Trophoblast cell (in vitro differentiated cells and primary cell): ENCODE results near the gene STIMATE.

Experiments used
- DNase-seq, 2 donors: peaks; one replicate each; pipeline ENCODE4 v3.0.0-alpha.2; 2016
- H2AFZ ChIP-seq: 2 replicates; pipeline ENCODE4 v1.6.1; 2013; ENCODE audit warnings: low read length, moderate library complexity, mild to moderate bottlenecking; ENCODE audit not compliant: insufficient read depth, poor library complexity
- H2AK5ac ChIP-seq: 2 replicates; pipeline ENCODE4 v1.6.1; 2013; ENCODE audit warnings: mild to moderate bottlenecking, low read length
- H2BK120ac ChIP-seq: 2 replicates; pipeline ENCODE4 v1.6.1; 2013; ENCODE audit warnings: low read length, mild to moderate bottlenecking, moderate library complexity; ENCODE audit not compliant: insufficient read depth, poor library complexity
- H2BK12ac ChIP-seq: 2 replicates; pipeline ENCODE4 v1.6.1; 2013; ENCODE audit warnings: mild to moderate bottlenecking, low read length, moderate library complexity
- H2BK5ac ChIP-seq: 2 replicates; pipeline ENCODE4 v1.6.1; 2013; ENCODE audit warnings: low read length, low read depth, moderate library complexity, mild to moderate bottlenecking; ENCODE audit not compliant: poor library complexity
- H3K14ac ChIP-seq: 2 replicates; pipeline ENCODE4 v1.6.1; 2013; ENCODE audit warnings: mild to moderate bottlenecking, low read length
- H3K18ac ChIP-seq: 2 replicates; pipeline ENCODE4 v1.6.1; 2013; ENCODE audit warnings: mild to moderate bottlenecking, low read length
- H3K23ac ChIP-seq: 2 replicates; pipeline ENCODE4 v1.6.1; 2013; ENCODE audit warnings: low read length
- H3K27ac ChIP-seq: 2 replicates; pipeline ENCODE4 v1.5.1; 2013; ENCODE audit warnings: low read depth, mild to moderate bottlenecking, inconsistent platforms, low read length, moderate library complexity
- H3K27me3 ChIP-seq: 2 replicates; pipeline ENCODE4 v1.6.1; 2013; ENCODE audit warnings: inconsistent platforms, mild to moderate bottlenecking, low read length, moderate library complexity; ENCODE audit not compliant: insufficient read depth
- H3K36me3 ChIP-seq, 2 experiments: 1 replicate in 1 of 2; 2 replicates in 1 of 2; pipeline ENCODE4 v1.6.1; 2013; ENCODE audit warnings: low read length in 2 of 2, mild to moderate bottlenecking in 2 of 2, moderate library complexity in 1 of 2; ENCODE audit not compliant: insufficient read depth in 2 of 2, control insufficient read depth in 1 of 2
- H3K4ac ChIP-seq: 2 replicates; pipeline ENCODE4 v1.6.1; 2013; ENCODE audit warnings: low read depth, mild to moderate bottlenecking, low read length, moderate library complexity
- H3K4me1 ChIP-seq, 2 experiments: 1 replicate in 1 of 2; 2 replicates in 1 of 2; pipeline ENCODE4 v1.6.1; 2013; ENCODE audit warnings: low read length in 2 of 2, mild to moderate bottlenecking in 2 of 2, moderate library complexity in 1 of 2; ENCODE audit not compliant: insufficient read depth in 2 of 2, control insufficient read depth in 1 of 2
- H3K4me2 ChIP-seq: 2 replicates; pipeline ENCODE4 v1.6.1; 2013; ENCODE audit warnings: inconsistent platforms, mild to moderate bottlenecking, low read length, moderate library complexity
- H3K4me3 ChIP-seq: 2 replicates; pipeline ENCODE4 v1.5.1; 2013; ENCODE audit warnings: mild to moderate bottlenecking, low read depth, low read length, inconsistent platforms
- H3K79me1 ChIP-seq: one replicate; pipeline ENCODE4 v1.6.1; 2013; ENCODE audit warnings: low read length
- H3K79me2 ChIP-seq: 2 replicates; pipeline ENCODE4 v1.6.1; 2013; ENCODE audit warnings: low read length, mild to moderate bottlenecking; ENCODE audit not compliant: control insufficient read depth, insufficient read depth, poor library complexity
- H3K9ac ChIP-seq: 2 replicates; pipeline ENCODE4 v1.6.1; 2013; ENCODE audit warnings: mild to moderate bottlenecking, low read length
- H3K9me3 ChIP-seq: 2 replicates; pipeline ENCODE4 v1.6.1; 2013; ENCODE audit warnings: low read depth, mild to moderate bottlenecking, control low read depth, inconsistent platforms, low read length; ENCODE audit not compliant: insufficient read depth
- H4K12ac ChIP-seq: 2 replicates; pipeline ENCODE4 v1.6.1; 2013; ENCODE audit warnings: low read depth, mild to moderate bottlenecking, low read length, moderate library complexity
- H4K8ac ChIP-seq: 2 replicates; pipeline ENCODE4 v1.6.1; 2013; ENCODE audit warnings: low read depth, mild to moderate bottlenecking, low read length, moderate library complexity
- H4K91ac ChIP-seq: one replicate; pipeline ENCODE4 v1.6.1; 2013; ENCODE audit warnings: low read depth, mild to moderate bottlenecking, low read length, moderate library complexity
- WGBS: extraction: QIAGEN DNeasy Blood & Tissue Kit; methylation state at CpG from one replicate; pipeline ENCODE4 v1.1.7; 2013; ENCODE audit warnings: missing lambda C conversion rate; ENCODE audit not compliant: insufficient read length, insufficient coverage; ENCODE audit errors: extremely low coverage; 5-methylcytosine and 5-hydroxymethylcytosine counted together

Gene STIMATE

GRCh38 chr3:52865994-52866393, 31.4 kb downstream of the STIMATE start:
- no peaks in the 10 kb centered on the region for H3K4me1 ChIP-seq
- no peak overlapping the region for H3K9ac ChIP-seq
- DNase-seq = no peak
- H2BK120ac ChIP-seq = no peak overlapping the region
- H3K79me1 ChIP-seq = no peaks in the 10 kb centered on the region
- H3K4me2 ChIP-seq = no peak overlapping the region
- H3K9me3 ChIP-seq = peaks cover 9% of the 10 kb centered on the region
- no peak overlapping the region for H3K14ac ChIP-seq
- H2AFZ ChIP-seq = no peak overlapping the region
- no peaks in the 10 kb centered on the region for H3K27me3 ChIP-seq
- H3K4ac ChIP-seq = no peak overlapping the region
- no peak overlapping the region for H3K4me3 ChIP-seq
- no peaks in the 10 kb centered on the region for H3K36me3 ChIP-seq
- H2AK5ac ChIP-seq = no peak overlapping the region
- no peak overlapping the region for H3K18ac ChIP-seq
- H3K23ac ChIP-seq = no peak overlapping the region
- WGBS = no CpG with 5 or more reads among the region's 13 CpGs
- H3K79me2 ChIP-seq = no peaks in the 10 kb centered on the region
- H4K8ac ChIP-seq = no peak overlapping the region
- H2BK12ac ChIP-seq = no peak overlapping the region
- H3K27ac ChIP-seq = no peak overlapping the region
- no peak overlapping the region for H4K91ac ChIP-seq
- no peak overlapping the region for H4K12ac ChIP-seq
- no peak overlapping the region for H2BK5ac ChIP-seq

- no peak overlapping the region for H4K91ac ChIP-seq
Measured at GRCh38 chr3:52860424-52860768, 37.0 kb downstream of the STIMATE start.

GRCh38 chr3:52859686-52860423, 37.5 kb downstream of the STIMATE start:
- H3K27ac ChIP-seq = no peak overlapping the region
- no CpG with 5 or more reads among the region's 8 CpGs for WGBS

More at GRCh38 chr3:52860424-52860768, 37.0 kb downstream of the STIMATE start:
- Histone ChIP-seq H4K8ac (no peak overlapping the region), H3K27me3 (no peaks in the 10 kb centered on the region), H3K18ac (no peak overlapping the region), H3K4me1 (no peaks in the 10 kb centered on the region), H2BK5ac (no peak overlapping the region), H2AFZ (no peak overlapping the region), H3K9me3 (peaks cover 2% of the 10 kb centered on the region), H2BK120ac (no peak overlapping the region), H3K27ac (no peak overlapping the region), H3K79me1 (no peaks in the 10 kb centered on the region), H2AK5ac (no peak overlapping the region), H3K4me3 (no peak overlapping the region), H3K14ac (no peak overlapping the region), H2BK12ac (no peak overlapping the region), H3K36me3 (no peaks in the 10 kb centered on the region), H3K4me2 (no peak overlapping the region), H3K4ac (no peak overlapping the region), H4K12ac (no peak overlapping the region), H3K79me2 (no peaks in the 10 kb centered on the region), H3K23ac (no peak overlapping the region), H3K9ac (no peak overlapping the region)
- no CpG with 5 or more reads among the region's 8 CpGs for WGBS
- DNase-seq = no peak

GRCh38 chr3:52857864-52858263, 39.5 kb downstream of the STIMATE start:
- Histone ChIP-seq H4K91ac (no peak overlapping the region), H2AK5ac (no peak overlapping the region), H3K4ac (no peak overlapping the region), H3K27ac (no peak overlapping the region), H3K79me1 (no peaks in the 10 kb centered on the region), H3K79me2 (no peaks in the 10 kb centered on the region), H3K27me3 (no peaks in the 10 kb centered on the region), H3K23ac (no peak overlapping the region), H2AFZ (no peak overlapping the region), H3K4me2 (no peak overlapping the region), H3K4me1 (no peaks in the 10 kb centered on the region), H3K18ac (no peak overlapping the region), H2BK120ac (no peak overlapping the region), H3K14ac (no peak overlapping the region), H4K12ac (no peak overlapping the region), H4K8ac (no peak overlapping the region), H3K9me3 (no peaks in the 10 kb centered on the region), H3K36me3 (no peaks in the 10 kb centered on the region), H2BK12ac (no peak overlapping the region), H3K9ac (no peak overlapping the region), H3K4me3 (no peak overlapping the region), H2BK5ac (no peak overlapping the region)
- no CpG with 5 or more reads among the region's 5 CpGs for WGBS
- no peak for DNase-seq

More at GRCh38 chr3:52859686-52860423, 37.5 kb downstream of the STIMATE start:
- Histone ChIP-seq H3K4me3 (no peak overlapping the region), H2BK12ac (no peak overlapping the region), H3K36me3 (no peaks in the 10 kb centered on the region), H4K91ac (no peak overlapping the region), H3K79me1 (no peaks in the 10 kb centered on the region), H3K27me3 (no peaks in the 10 kb centered on the region), H3K4me2 (no peak overlapping the region), H3K14ac (no peak overlapping the region), H3K9me3 (peaks cover 2% of the 10 kb centered on the region), H4K8ac (no peak overlapping the region), H4K12ac (no peak overlapping the region), H2BK120ac (no peak overlapping the region), H3K23ac (no peak overlapping the region), H2AK5ac (no peak overlapping the region), H3K4me1 (no peaks in the 10 kb centered on the region), H3K79me2 (no peaks in the 10 kb centered on the region), H3K4ac (no peak overlapping the region), H3K18ac (no peak overlapping the region), H3K9ac (no peak overlapping the region), H2BK5ac (no peak overlapping the region), H2AFZ (no peak overlapping the region)
- DNase-seq = no peak
